Posterior vena cava (tissue), 2 donors: Measurements from ENCODE around the gene TWNK. TPM values are rescaled to one million over a fixed set of nuclear protein-coding genes. Genes with fewer than 3 reads are reported as not detected.

Source experiments
- DNase-seq: peaks from one replicate; pipeline ENCODE4 v3.0.0-alpha.2; 2020; ENCODE audit warnings: low spot score
- intact Hi-C, 2 donors: fragments of 100-400 bp; cut with DNase I; formaldehyde crosslinking; loops; one replicate each; pipeline versions ENCODE4 v1.14.1 to v1.14.2; 2022 to 2023
- long read RNA-seq, 2 donors: library from polyadenylated mRNA; unstranded; transcript quantifications; one replicate each; pipeline ENCODE4 v2.0.0, GENCODE V29; 2020 to 2021
- total RNA-seq, 2 donors: library from RNA; stranded (reverse); fragmentation: NEBNext Ultra II Directional; extraction: Animal tissue kit (Norgen Biotek cat#: 25700); gene quantifications; one replicate each; pipeline ENCODE4 v1.2.1, GENCODE V29; 2021
- donor health status: DM: yes; HTN: yes; CAD: no.
- donor health status: DM: yes; HTN: yes; CAD: no.

The TWNK gene
- 1 to 10 TPM; 5.2 to 5.6 TPM for total RNA-seq
- long read RNA-seq, donor 1, partial matches to known transcripts, result 0 of 2 reads
- long read RNA-seq, donor 1, other reads (novel, unspliced or antisense), result 1 of 2 reads
- long read RNA-seq, donor 2, partial matches to known transcripts, result 0 of 5 reads
- long read RNA-seq, donor 2, other reads (novel, unspliced or antisense), result 3 of 5 reads

DNA sequence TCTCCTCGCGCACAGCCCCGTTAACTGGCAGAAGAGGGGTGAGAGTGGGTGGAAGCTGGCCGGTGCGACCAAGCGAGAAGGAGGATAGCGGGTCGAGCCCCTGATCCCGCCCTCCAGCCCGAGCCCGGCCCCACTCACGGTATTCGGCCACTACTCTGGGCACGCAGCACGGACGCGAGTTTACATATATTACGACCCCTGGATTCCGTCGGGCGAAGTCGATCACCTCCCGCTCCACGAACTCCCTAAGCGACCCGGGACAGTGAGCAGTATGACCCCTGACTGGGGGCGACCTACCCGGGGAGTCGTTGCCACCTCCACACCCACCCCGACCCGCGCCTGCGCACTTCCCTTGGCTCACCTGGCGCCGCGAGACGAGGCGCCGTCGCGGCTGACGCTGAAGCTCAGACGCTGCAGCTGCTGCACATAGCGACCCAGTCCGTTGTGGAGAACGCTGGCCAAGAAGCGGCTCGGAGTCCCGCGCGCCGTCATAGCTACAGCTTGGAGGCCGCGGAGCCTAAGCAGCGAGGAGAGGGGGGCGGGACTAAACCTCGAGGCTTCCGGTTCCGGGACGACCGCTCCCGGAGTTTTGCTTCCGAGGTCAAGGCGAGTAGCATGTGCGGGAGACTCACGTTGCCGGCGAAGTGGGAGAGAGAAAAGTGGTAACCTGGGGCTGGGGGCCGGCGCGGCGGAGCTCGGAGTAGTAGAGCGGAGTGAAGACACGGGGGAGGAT, at the start of gene TWNK, which contains the start of gene MRPL43:
TSS of gene TWNK (plus strand) at position 592 of the 733 bp plus-strand sequence. CDS start 668 bp downstream, outside the sequence.
TSS of gene MRPL43 (minus strand) at position 546 of the 733 bp plus-strand sequence. CDS start at position 492, 54 bp downstream.
- intact Hi-C loops, result no loop called here

DNA sequence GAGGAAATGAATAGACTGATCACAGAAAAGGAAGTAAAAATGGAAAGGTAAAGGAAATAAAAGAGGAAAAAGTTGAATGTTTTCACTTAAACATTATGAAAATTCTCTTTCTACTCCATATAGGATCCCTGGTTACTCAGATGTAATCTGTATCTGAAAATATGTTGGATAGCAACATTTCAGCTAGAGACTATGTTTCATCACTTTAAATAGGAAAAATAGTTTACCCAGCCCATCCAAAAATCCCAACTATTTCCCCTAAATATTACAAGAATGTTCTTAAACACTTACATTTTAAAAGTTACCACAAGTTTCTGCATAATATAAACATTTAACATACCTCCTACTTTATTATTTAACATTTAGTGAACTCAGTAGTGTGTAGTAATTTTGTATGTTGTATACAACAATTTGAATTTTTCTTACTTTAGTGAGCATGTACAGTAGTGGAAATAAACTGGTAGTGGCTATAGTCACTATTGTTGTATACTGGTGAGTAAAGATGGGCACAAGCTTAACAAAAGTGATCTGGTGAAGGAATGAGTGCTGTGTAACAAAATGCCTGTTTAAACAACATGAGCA, 47.5 kb upstream of the TWNK start:
- intact Hi-C loops, result no loop called here
- DNase-seq, result no peak

More for the DNA sequence above, at the start of gene TWNK, which contains the start of gene MRPL43:
- peak; percentile 96 for DNase-seq

DNA sequence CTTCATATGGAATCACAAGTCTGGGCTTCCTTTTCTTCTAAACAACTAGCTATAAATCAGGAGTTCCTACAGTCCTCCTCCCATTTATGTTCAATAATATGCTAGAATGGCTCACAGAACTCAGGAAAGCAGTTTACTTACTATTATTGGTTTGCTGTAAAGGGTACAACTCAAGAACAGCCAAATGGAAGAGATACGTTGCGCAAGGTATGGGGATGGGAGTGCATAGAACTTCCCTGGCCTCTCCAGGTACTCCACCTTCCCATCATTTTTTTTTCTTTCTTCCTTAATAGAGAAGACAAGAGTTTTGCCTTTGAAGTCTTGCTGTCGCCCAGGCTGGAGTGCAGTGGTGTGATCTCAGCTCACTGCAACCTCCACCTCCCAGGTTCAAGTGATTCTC, 45.1 kb upstream of the TWNK start:
- no peak for DNase-seq
- intact Hi-C loops, result no loop called here

DNA sequence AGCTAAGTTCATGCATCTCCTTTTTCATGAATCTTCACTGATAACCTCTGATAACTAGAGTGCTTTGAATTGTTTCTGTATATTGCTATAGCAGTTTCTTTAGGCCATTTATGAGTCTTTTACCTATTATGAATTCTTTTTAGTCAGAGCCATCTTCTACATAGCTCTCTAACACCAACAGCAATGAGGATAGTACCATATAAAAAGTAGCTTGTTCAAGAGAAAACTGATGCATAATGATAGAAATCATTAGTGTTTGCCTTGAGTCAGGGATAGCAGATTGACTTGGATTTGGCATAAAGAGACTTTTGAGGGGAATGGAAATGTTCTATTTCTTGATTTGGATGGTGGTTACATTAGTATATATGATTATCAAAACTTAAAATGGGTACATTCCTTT, 43.8 kb upstream of the TWNK start:
- DNase-seq, result no peak
- intact Hi-C loops, result no loop called here

DNA sequence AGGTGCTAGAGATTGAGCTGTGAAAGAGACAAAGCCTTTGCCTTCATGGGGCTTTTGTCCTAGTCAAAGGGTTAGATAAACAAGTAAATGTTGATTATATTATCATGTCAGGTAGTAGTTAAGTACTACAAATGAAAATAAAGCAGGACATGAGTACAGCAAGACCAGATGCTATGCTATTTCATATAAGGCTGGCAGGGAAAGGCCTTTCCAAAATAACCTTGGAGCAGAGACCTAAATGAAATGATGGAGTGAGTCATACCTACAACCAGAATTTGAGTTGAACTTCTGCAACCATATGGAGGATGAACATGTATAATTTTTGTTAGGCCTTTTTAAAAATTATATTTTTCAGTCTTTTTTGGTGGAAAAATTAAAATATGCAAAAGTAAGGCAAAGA, 41.6 kb upstream of the TWNK start:
- intact Hi-C loops, result no loop called here
- no peak for DNase-seq

DNA sequence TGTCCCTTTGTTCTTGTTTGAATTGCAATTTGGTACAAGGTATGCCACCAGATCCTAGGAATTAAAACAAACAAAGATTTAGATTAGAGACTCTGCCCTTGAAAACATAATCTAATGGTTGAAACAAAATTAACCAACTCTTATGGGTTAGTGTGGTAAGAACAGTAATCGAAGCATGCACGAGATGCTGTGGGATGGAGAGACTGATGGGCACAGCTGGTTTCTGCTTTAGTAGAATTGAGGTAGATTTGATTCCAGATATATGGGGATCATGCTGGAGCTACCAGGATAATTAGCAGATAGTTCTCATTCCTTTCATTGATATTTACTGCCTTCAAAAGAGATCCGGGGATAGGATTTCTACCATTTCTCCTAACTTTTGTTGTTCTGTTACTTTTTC, 38.4 kb upstream of the TWNK start:
- intact Hi-C loops, result no loop called here

DNA sequence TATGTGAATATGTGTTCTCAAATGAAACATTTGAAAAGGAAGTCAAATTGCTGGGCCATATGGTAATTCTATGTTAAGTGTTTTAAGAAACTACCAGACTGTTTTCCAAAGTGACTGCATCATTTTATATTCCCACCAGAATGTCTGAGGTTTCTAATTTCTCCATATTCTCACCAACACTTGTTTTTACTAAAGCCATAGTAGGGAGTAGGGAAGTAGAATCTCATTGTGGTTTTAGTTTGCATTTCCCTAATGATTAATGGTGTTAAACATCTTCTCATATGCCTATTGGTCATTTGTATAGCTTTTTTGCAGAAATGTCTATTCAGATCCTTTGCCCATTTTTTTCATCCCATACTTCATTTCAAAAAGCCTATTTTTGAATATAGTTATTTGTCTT, 27.1 kb upstream of the TWNK start:
- intact Hi-C loops, result no loop called here
- no peak for DNase-seq

More for the DNA sequence above, 38.4 kb upstream of the TWNK start:
- DNase-seq, result no peak

DNA sequence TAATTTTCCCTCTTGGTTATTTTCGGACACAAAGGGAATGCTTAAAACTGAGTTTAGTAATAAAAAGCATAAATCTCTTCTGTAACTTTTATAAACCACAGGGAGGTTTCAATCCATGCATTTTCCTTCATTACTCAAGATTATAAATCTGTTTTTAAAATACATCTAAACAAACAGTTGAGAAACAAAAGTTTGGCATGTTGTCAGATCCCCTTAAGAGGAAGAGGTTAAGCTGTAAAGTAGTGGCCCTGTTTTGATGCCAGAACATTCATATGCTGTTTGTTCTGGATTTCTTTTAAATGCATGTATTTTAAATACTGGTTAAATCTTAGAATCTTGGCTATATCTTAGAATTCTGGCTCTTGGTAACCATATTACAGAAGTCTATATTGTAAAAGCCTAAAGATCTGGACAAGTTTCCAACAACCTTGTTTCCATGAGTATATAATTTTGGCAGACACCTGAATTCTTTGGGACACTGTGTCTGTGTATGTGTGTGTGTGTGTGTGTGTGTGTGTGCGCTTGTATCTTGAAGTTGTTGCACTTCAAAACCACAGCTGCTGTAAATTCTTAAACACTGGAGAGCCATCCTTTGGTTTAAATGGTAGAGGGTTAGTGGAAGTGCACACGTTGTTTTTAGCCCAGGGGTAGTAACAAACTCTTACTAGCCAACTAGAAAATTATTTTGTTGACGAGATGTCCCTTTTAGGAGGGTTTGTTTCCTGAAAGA, 24.8 kb upstream of the TWNK start:
- intact Hi-C loops, result no loop called here
- no peak for DNase-seq

DNA sequence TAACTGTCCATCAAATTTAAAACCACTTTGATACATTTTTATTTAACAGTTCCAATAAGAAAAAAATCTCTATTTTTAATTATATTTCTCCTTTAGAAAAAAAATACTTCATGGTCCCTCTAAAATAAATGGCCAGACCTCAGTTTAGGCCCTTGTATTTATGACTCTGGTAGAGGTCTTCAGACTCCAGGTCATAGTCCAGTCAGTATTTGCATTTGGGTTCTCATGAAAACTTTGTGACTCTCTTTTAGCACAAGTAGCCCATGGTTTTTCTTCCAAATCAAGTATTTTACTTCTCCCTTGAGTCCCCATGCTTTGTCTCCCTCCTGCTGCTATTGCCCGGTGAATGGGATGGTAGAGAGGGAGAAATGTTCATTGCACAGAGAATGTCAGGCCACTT, 23.5 kb upstream of the TWNK start:
- no peak for DNase-seq
- intact Hi-C loops, result no loop called here

DNA sequence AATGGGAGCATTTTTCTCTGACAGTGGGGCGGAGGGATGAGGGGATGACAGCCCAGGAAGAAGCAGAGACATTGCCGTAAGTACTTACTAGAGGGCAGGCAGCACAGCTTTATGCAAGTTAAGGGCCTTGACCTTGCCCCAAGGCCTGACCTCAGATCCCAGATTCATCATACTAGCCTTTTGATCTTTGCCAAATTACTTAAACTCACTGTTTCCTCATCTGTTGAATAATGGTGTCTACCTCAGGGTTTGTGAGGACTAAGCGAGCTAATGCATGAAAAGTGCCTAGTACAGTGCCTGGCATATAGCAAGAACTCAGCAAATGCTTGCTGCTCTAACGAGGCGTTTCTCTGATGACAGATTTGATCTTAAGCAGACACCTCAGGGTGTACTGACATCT, 21.5 kb upstream of the TWNK start:
- no peak for DNase-seq
- intact Hi-C loops, result no loop called here

DNA sequence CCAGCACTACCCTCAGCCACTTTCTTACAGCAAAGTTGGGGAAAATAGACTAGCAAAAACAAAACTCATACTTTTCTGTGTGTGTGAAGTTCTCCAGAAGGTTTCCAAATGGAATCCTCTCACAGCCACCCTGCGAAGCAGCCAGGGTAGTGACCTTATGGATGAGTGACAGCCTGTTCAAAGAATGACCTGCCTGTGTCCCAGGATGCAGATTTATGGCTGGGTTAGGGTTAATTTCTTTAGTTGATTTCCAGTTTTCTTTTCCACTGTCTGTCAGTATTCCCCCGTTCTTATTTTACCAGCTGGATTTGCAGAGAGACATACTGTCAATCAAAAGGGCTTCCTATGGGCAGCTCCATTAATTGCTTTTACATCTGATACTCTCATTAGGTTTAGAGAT, 20.5 kb upstream of the TWNK start:
- no peak for DNase-seq
- intact Hi-C loops, result no loop called here

DNA sequence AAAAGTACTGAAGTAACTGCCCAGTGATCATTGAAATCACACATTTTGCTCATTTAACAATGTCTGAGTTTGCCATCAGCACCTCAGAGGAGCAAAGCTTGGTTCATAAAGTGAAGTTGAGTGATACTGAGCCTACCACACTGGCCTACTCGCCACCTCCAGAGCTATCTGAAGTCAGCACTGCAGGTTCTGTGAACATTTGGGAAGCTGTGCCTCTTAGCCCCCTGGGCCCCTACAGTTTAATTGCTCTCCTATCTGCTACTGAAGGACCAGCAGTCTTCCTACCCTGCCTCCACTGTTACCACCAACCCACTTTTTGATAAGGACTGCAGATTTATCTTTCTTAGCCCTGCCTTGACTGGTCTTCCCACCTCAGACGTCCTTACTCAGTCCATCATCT, 20.0 kb upstream of the TWNK start:
- intact Hi-C loops, result no loop called here
- DNase-seq, result no peak

DNA sequence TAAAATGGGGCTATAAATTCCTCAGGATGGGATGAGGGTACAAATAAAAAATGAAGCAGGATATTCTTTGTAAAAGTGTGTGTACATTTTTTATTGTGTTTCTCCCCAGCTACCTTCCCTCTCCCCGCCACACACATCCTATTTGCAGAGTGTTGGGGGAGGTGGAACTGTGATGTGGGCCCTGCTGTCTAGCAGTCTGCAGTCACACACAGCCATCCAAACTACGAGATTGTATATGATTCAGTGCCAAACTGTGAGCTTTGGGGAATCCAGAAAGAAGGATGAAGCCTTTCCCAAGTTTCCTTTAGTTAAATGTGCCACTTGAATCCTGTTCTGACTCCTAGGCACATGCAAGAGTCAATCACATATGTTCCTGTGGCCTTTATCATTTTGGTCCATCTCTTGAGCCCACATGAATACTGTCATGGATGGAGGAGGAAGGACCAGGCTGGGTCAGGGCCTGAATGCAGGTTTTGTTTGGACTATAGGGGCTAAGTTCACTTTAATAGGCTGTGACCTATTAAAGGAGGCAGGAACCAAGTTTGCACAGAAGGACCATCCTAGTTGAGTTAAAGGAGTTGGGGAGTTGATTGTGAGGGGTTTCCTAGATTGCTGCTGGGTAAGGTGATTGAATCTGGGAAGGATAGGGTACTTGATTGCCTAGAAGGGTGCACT, 19.1 kb upstream of the TWNK start:
- DNase-seq, result no peak
- intact Hi-C loops, result no loop called here

DNA sequence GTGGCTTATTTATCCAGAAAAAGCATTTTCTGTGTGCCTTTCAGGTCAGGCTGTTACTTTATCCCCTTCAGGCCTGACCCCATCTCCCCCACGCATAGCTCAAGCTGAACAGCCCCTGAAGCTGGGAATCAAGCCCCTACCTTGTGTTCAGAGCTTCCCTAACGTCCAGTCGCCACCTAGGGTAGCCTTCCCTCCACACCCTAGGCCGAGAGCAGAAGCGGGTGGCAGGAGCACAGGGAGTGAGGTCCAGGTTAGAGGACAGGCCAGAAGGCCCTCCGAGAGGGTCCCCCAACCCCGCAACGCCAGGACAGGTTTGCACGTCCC, 18.5 kb upstream of the TWNK start:
- no peak for DNase-seq
- intact Hi-C loops, result no loop called here

DNA sequence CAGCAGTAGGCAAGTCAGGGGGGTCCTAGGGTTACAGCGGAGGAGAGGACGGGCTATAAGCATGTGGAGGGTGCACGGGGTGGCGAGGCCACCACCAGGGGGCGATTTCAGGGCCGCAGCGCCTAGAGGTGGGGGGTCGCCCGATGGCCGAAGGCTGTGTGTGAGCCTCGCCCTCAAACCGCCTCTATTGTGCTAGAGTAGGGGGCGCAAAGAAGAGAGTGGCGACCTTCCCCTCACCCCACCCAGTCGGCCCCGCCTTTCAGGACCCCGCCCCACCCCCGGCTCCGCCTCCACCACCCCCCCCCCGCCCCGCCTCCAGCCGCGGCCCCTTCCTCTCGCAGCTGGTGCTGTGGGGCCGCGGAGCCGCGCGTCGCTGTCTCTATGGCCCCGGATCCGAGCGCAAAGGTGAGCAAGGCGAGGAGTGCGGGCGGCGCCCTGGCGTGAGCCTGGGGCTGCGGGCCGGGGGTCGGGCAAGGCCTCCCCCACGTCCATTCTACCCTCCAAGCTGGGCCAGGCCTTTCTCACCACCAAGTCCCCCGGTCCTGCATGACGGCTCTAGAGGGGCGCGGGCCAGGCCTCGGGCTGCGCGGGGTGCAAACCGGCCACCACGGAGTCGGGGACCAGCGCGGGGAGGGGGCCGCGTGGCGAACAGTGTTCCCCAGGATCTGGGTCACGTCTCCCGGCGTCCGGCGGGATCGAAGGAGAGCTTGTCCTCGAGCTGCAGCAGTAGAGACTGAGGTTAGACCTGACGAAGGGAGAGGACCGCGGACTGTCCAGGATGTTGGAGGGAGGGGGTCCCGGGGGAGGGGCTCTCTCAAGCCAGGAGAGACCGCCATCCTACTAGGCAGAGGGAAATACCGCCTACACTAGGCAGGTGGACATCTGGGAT, 17.9 kb upstream of the TWNK start, which contains the start of gene SEMA4G:
TSS of gene SEMA4G (plus strand) at position 318 of the 889 bp plus-strand sequence. CDS start 3,409 bp downstream, outside the sequence.
- intact Hi-C loops, result no loop called here
- peak; percentile 83 for DNase-seq

DNA sequence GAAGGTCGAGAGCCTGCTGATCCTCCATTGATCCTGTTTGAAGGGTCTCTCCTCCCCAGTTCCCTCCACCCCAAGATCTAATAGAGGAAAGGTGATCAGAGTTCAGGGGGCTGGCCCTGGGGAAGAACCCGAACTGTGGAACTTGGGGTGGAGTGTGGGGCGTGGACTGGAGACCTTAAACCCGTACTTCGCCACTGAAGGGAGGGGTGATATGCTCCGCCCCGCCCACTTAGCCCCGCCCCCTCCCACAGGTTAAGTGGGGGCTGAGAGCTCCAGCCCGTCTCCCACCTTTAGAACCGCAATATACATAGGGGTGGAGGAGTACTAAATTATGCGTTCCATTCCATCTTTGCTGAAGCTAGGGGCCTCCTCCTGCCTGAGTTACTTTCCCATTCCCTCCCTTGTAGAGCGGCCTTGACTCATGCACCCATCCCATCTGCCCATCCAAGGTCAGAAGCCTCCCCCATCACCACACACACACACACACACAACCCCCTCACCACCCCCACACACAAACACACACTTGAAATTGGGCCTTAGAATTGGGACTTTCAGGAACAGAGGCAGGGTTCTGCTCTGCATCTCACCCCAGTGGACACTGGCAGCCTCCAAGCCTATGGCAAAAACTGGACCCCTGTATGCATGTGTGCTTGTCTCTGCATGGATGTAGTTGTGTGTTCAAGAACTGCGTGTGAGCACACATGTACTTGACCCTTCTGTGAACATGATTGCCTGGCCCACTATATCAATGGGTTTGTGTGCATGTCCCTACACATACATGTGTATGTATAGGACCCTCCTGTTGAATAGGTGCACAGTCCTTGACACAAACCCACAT, 17.0 kb upstream of the TWNK start:
- no peak for DNase-seq
- intact Hi-C loops, result no loop called here

DNA sequence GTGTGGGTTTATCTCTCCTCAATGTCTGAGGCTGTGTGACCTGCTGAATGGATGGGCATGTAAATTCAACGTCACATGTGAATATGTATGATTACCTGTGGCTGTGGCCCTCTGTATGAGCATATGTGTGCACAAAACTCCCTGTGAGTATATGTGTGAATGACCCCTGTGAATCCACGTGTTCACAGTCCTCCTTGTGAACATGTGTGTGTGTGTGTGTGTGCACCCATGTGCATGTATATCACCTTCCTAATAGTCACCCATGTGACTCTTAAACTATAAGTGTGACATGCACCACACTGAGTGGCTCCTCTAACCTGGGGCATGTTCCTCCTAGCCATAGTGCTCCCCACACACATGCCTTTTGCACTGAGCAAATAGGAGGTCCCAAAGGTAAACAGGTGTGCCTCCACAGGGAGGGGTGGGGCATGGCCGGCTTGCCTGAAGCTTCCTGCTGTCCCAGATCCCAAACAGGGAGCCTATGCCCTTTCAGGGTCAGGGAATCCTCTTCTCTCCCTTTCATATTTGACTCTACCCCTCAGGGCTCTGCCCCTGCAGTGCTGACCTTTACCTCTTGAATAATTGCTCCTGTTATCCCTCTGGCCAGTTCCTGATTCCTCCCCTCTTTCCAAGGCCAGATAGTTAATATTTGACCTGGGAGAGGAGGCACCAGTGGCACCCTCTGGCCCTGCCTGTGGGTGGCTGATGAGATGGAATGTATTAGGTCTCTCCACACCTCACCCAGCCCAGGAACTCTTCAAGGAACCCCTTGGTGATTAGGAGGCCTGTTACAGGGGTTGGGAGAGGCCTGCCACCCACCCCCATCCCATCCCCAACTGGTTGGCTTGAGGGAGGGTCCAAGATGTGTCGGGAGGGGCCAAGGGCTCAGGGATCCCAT, 16.2 kb upstream of the TWNK start:
- intact Hi-C loops, result no loop called here
- DNase-seq, result peak; percentile 26
